HEK293 (cell line): ENCODE data around the gene NOX1.

ENCODE experiments used
- CTCF ChIA-PET: fragments of 350-600 bp; formaldehyde crosslinking; extraction: SDS; loops from one replicate; lab custom pipeline; 2021; ENCODE audit warnings: antibody characterized with exemption; lab: Yijun Ruan, JAX
- POLR2A ChIA-PET: fragments of 300-600 bp; formaldehyde crosslinking; extraction: SDS; loops from one replicate; lab custom pipeline; 2020; ENCODE audit warnings: antibody characterized with exemption, inconsistent platforms; lab: Yijun Ruan, JAX
- H3K27ac ChIP-seq: fragments of 200-500 bp; sonication (Bioruptor generic); 2 replicates; pipeline ENCODE4 v1.5.1; 2014; ENCODE audit warnings: low read depth, low read length, control low read depth, inconsistent platforms; ENCODE audit errors: extremely low read depth
- H3K36me3 ChIP-seq, 2 experiments: fragments of 200-500 bp in 1 of 2; sonication (Bioruptor generic) in 1 of 2; 1 replicate in 1 of 2; 2 replicates in 1 of 2; pipeline ENCODE4 v1.5.1; 2014 to 2017; ENCODE audit warnings: inconsistent platforms in 2 of 2, low read length in 2 of 2; ENCODE audit not compliant: control insufficient read depth in 2 of 2, insufficient read depth in 1 of 2
- H3K4me1 ChIP-seq: fragments of 200-500 bp; sonication (Bioruptor generic); 2 replicates; pipeline ENCODE4 v1.5.1; 2014; ENCODE audit warnings: mild to moderate bottlenecking, low read length, inconsistent platforms; ENCODE audit not compliant: control insufficient read depth, insufficient read depth
- H3K4me3 ChIP-seq: 2 replicates; pipeline ENCODE4 v1.5.1; 2011; ENCODE audit warnings: low read depth, mild to moderate bottlenecking, control low read depth, low read length, moderate library complexity
- H3K9me3 ChIP-seq: fragments of 200-500 bp; sonication (Bioruptor generic); 2 replicates; pipeline ENCODE4 v1.5.1; 2014; ENCODE audit warnings: low read depth, low read length, inconsistent platforms; ENCODE audit not compliant: control insufficient read depth, insufficient read depth
- EGR2 ChIP-seq: fragments of 450-650 bp; formaldehyde crosslinking; IDR thresholded peaks from 2 replicates; pipeline ENCODE4 v1.5.1; 2016; ENCODE audit warnings: low read depth, missing biosample characterization, missing genetic modification characterization
- YY1 ChIP-seq: fragments of 450-650 bp; formaldehyde crosslinking; IDR thresholded peaks from 2 replicates; pipeline ENCODE4 v1.5.1; 2018; ENCODE audit warnings: missing biosample characterization, missing genetic modification characterization
- ZFP41 ChIP-seq: fragments of 450-650 bp; formaldehyde crosslinking; IDR thresholded peaks from 2 replicates; pipeline ENCODE4 v1.5.1; 2016; ENCODE audit warnings: missing biosample characterization, missing genetic modification characterization, borderline replicate concordance
- ZNF274 ChIP-seq, 2 experiments: fragments of 200-500 bp in 1 of 2; fragments of 450-650 bp in 1 of 2; sonication (Bioruptor generic) in 1 of 2; formaldehyde crosslinking in 1 of 2; IDR thresholded peaks; 2 replicates each; pipeline versions ENCODE4 v1.5.1 to v1.6.1; 2014 to 2016; ENCODE audit warnings: borderline replicate concordance in 1 of 2, inconsistent platforms in 1 of 2, low read length in 1 of 2, missing biosample characterization in 1 of 2, missing genetic modification characterization in 1 of 2
- ZNF311 ChIP-seq: fragments of 450-650 bp; formaldehyde crosslinking; IDR thresholded peaks from 2 replicates; pipeline ENCODE4 v1.5.1; 2017; ENCODE audit warnings: missing biosample characterization, missing genetic modification characterization, borderline replicate concordance
- ZNF610 ChIP-seq: fragments of 450-650 bp; formaldehyde crosslinking; IDR thresholded peaks from 2 replicates; pipeline ENCODE4 v1.5.1; 2016; ENCODE audit warnings: missing biosample characterization, missing genetic modification characterization, borderline replicate concordance
- ZNF747 ChIP-seq: fragments of 450-650 bp; formaldehyde crosslinking; IDR thresholded peaks from 2 replicates; pipeline ENCODE4 v1.5.1; 2016; ENCODE audit warnings: missing biosample characterization, missing genetic modification characterization
- ZNF791 ChIP-seq: fragments of 450-650 bp; formaldehyde crosslinking; IDR thresholded peaks from 2 replicates; pipeline ENCODE4 v1.5.1; 2016; ENCODE audit warnings: missing biosample characterization, missing genetic modification characterization
- ZNF792 ChIP-seq: fragments of 450-650 bp; formaldehyde crosslinking; IDR thresholded peaks from 2 replicates; pipeline ENCODE4 v1.5.1; 2016; ENCODE audit warnings: missing biosample characterization, missing genetic modification characterization
- TF ChIP-seq, protein P1 (sequence below): fragments of 450-650 bp; formaldehyde crosslinking; IDR thresholded peaks from 2 replicates; pipeline ENCODE4 v1.5.1; 2016; ENCODE audit warnings: missing biosample characterization, missing genetic modification characterization, borderline replicate concordance
- TF ChIP-seq, protein P2 (sequence below): fragments of 450-650 bp; formaldehyde crosslinking; IDR thresholded peaks from 2 replicates; pipeline ENCODE4 v1.5.1; 2016; ENCODE audit warnings: missing biosample characterization, missing genetic modification characterization
- TF ChIP-seq, protein P3 (sequence below): fragments of 450-650 bp; formaldehyde crosslinking; IDR thresholded peaks from 2 replicates; pipeline ENCODE4 v1.5.1; 2016; ENCODE audit warnings: missing biosample characterization, missing genetic modification characterization

Gene NOX1

DNA sequence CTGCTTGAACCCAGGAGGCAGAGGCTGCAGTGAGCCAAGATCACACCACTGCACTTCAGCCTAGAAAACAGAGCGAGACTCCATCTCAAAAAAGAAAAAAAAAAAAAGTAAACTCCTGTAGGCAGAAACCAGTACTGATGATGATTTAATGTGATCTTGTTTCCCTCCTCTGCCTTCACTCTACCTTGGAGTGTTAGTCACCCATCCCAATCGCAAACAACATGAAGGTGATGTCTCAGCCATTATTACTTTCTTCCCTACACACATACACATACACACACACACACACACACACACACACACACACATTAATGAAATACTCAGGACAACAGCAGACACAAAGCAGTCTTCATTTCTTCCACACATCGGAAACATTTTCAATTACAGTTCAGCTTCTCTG lies 39.0 kb upstream of the NOX1 start (continued):
- TF ChIP-seq, protein P1, sequence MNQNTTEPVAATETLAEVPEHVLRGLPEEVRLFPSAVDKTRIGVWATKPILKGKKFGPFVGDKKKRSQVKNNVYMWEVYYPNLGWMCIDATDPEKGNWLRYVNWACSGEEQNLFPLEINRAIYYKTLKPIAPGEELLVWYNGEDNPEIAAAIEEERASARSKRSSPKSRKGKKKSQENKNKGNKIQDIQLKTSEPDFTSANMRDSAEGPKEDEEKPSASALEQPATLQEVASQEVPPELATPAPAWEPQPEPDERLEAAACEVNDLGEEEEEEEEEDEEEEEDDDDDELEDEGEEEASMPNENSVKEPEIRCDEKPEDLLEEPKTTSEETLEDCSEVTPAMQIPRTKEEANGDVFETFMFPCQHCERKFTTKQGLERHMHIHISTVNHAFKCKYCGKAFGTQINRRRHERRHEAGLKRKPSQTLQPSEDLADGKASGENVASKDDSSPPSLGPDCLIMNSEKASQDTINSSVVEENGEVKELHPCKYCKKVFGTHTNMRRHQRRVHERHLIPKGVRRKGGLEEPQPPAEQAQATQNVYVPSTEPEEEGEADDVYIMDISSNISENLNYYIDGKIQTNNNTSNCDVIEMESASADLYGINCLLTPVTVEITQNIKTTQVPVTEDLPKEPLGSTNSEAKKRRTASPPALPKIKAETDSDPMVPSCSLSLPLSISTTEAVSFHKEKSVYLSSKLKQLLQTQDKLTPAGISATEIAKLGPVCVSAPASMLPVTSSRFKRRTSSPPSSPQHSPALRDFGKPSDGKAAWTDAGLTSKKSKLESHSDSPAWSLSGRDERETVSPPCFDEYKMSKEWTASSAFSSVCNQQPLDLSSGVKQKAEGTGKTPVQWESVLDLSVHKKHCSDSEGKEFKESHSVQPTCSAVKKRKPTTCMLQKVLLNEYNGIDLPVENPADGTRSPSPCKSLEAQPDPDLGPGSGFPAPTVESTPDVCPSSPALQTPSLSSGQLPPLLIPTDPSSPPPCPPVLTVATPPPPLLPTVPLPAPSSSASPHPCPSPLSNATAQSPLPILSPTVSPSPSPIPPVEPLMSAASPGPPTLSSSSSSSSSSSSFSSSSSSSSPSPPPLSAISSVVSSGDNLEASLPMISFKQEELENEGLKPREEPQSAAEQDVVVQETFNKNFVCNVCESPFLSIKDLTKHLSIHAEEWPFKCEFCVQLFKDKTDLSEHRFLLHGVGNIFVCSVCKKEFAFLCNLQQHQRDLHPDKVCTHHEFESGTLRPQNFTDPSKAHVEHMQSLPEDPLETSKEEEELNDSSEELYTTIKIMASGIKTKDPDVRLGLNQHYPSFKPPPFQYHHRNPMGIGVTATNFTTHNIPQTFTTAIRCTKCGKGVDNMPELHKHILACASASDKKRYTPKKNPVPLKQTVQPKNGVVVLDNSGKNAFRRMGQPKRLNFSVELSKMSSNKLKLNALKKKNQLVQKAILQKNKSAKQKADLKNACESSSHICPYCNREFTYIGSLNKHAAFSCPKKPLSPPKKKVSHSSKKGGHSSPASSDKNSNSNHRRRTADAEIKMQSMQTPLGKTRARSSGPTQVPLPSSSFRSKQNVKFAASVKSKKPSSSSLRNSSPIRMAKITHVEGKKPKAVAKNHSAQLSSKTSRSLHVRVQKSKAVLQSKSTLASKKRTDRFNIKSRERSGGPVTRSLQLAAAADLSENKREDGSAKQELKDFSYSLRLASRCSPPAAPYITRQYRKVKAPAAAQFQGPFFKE: no peak
- no peak for TF ChIP-seq ZNF791

DNA sequence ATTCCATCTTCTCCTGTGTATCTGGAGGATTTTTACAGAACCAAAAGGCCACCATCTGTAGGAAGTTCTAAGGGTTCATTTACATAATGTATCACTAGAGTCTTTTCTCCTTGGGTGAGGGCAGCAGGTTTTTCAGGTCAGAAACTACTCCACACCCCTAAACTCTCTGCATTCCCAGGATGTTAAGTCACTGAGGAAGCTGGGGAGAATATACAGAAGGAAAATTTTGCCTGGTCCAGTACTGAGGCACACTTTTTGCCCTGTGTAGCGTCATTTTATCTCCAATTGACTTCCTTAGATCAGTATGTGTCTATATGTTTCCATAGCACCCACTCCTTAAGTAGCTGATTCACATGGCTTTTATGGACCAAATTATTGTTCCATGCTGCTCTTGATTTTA lies 37.6 kb upstream of the NOX1 start:
- no peaks in the 10 kb centered on the region for H3K36me3 ChIP-seq
- no peak overlapping the region for H3K4me3 ChIP-seq
- POLR2A ChIA-PET: no interaction called here
- no peak for TF ChIP-seq ZFP41 (tag by site-specific recombination)
- no peak for TF ChIP-seq ZNF311 (tag by site-specific recombination)
- TF ChIP-seq, all 188 proteins: peak for 0
- Histone ChIP-seq H3K4me1 (no peaks in the 10 kb centered on the region), H3K27ac (no peak overlapping the region), H3K9me3 (no peaks in the 10 kb centered on the region)
- CTCF ChIA-PET: no interaction called here

DNA sequence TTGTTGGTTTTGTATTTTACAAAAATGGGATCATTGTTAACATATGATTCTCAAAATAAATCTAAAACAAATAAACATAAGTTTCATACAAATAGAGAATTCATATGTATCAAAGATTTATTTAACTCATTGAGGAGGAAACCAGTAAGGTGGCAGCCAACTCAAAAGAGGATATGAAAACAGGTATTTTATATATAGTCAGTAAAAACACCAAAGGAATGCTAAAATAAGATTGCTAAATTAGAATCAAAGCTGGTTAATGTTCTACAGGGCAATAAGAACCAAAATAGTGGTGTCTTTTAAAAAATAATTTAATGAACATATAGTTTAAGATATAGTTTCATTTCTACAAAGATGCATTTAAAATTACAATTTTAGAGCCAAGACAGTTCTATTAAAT lies 31.5 kb upstream of the NOX1 start:
- H3K36me3 ChIP-seq: no peaks in the 10 kb centered on the region
- no peaks in the 10 kb centered on the region for H3K9me3 ChIP-seq
- TF ChIP-seq ZNF747 (tag by site-specific recombination) (no peak), ZNF610 (no peak), ZNF274 (IDR thresholded peaks at IDR 0.05; ENCODE audit: low read length) (no peak), ZNF274 (tag by site-specific recombination; IDR thresholded peaks at IDR 0.05; ENCODE audit: borderline replicate concordance) (no peak), ZNF792 (tag by site-specific recombination) (no peak), YY1 (tag by site-specific recombination) (no peak), EGR2 (tag by site-specific recombination) (no peak)
- TF ChIP-seq, protein P2, sequence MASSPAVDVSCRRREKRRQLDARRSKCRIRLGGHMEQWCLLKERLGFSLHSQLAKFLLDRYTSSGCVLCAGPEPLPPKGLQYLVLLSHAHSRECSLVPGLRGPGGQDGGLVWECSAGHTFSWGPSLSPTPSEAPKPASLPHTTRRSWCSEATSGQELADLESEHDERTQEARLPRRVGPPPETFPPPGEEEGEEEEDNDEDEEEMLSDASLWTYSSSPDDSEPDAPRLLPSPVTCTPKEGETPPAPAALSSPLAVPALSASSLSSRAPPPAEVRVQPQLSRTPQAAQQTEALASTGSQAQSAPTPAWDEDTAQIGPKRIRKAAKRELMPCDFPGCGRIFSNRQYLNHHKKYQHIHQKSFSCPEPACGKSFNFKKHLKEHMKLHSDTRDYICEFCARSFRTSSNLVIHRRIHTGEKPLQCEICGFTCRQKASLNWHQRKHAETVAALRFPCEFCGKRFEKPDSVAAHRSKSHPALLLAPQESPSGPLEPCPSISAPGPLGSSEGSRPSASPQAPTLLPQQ (tag by site-specific recombination): no peak
- TF ChIP-seq, protein P3, sequence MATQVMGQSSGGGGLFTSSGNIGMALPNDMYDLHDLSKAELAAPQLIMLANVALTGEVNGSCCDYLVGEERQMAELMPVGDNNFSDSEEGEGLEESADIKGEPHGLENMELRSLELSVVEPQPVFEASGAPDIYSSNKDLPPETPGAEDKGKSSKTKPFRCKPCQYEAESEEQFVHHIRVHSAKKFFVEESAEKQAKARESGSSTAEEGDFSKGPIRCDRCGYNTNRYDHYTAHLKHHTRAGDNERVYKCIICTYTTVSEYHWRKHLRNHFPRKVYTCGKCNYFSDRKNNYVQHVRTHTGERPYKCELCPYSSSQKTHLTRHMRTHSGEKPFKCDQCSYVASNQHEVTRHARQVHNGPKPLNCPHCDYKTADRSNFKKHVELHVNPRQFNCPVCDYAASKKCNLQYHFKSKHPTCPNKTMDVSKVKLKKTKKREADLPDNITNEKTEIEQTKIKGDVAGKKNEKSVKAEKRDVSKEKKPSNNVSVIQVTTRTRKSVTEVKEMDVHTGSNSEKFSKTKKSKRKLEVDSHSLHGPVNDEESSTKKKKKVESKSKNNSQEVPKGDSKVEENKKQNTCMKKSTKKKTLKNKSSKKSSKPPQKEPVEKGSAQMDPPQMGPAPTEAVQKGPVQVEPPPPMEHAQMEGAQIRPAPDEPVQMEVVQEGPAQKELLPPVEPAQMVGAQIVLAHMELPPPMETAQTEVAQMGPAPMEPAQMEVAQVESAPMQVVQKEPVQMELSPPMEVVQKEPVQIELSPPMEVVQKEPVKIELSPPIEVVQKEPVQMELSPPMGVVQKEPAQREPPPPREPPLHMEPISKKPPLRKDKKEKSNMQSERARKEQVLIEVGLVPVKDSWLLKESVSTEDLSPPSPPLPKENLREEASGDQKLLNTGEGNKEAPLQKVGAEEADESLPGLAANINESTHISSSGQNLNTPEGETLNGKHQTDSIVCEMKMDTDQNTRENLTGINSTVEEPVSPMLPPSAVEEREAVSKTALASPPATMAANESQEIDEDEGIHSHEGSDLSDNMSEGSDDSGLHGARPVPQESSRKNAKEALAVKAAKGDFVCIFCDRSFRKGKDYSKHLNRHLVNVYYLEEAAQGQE (tag by site-specific recombination): no peak
- TF ChIP-seq, all 188 proteins: peak for 0
- Histone ChIP-seq H3K27ac (no peak overlapping the region), H3K4me3 (no peak overlapping the region), H3K4me1 (no peaks in the 10 kb centered on the region)
- ChIA-PET POLR2A (no interaction called here), CTCF (interaction anchor here (0.6 kb wide), 1 partner anchor 341 kb away, joined by 3 read pairs; no protein-coding TSS in a partner anchor)
